ENCODE measurements around the gene ADAM10. TPM values are rescaled to one million over a fixed set of nuclear protein-coding genes. Genes with fewer than 3 reads are reported as not detected.

Gene ADAM10
- total RNA-seq, 1 donor: 98.9 TPM

DNA sequence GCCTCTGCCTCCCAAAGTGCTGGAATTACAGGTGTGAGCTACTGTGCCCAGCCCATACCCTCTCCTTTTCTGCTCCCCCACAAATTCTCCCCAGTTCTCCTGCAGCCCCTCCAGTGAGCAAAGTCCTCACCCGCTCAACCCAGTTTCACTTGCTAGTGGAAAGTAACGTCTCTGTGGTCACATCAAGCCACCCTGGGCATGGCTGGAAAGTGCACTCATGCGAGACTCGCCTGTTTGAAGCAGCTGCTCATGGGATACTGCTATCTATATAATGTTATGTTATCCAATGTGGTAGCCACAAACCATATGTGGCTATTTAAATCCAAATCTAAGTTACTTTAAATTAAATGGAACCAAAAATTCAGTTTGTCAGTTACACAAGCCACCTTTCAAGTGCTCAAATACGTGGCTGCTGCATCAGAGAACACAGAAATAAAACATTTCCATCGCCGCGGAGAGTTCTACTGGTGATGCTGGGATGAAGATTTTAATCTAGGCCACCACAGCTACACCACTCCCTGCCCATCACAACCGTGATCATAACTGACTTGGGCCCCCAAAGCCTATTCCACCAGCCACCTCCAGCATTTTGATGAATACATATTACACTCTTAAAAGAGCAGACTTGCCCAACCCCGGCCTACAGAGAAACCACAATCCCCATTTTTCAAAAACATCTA lies 198.3 kb downstream of the ADAM10 start:
- no peak overlapping the region for H3K4me3 ChIP-seq (ENCODE audit: low read depth, low read length)
- TF ChIP-seq CTCF (IDR thresholded peaks at IDR 0.05; ENCODE audit: insufficient read depth, low read length): no peak
- no peak for DNase-seq (ENCODE audit: low read depth)

- no peak for DNase-seq (ENCODE audit: low read depth)
- TF ChIP-seq CTCF (IDR thresholded peaks at IDR 0.05; ENCODE audit: insufficient read depth, low read length): no peak
- no peak overlapping the region for H3K4me3 ChIP-seq (ENCODE audit: low read depth, low read length)
These were observed 199.8 kb downstream of the ADAM10 start for GRCh38 chr15:58549785-58550074.

- DNase-seq (ENCODE audit: low read depth): peak; percentile 16
- no peak overlapping the region for H3K4me3 ChIP-seq (ENCODE audit: low read depth, low read length)
- TF ChIP-seq CTCF (IDR thresholded peaks at IDR 0.05; ENCODE audit: insufficient read depth, low read length): no peak
These were observed 200.3 kb downstream of the ADAM10 start for GRCh38 chr15:58549013-58549784.

- DNase-seq (ENCODE audit: low read depth): no peak
- no peak for TF ChIP-seq CTCF (IDR thresholded peaks at IDR 0.05; ENCODE audit: insufficient read depth, low read length)
These were observed 201.0 kb downstream of the ADAM10 start for GRCh38 chr15:58548308-58549012.

GRCh38 chr15:58547628-58548307 lies 201.7 kb downstream of the ADAM10 start:
- no peak for DNase-seq (ENCODE audit: low read depth)
- no peak for TF ChIP-seq CTCF (IDR thresholded peaks at IDR 0.05; ENCODE audit: insufficient read depth, low read length)
- no peak overlapping the region for H3K4me3 ChIP-seq (ENCODE audit: low read depth, low read length)

More at GRCh38 chr15:58548308-58549012, 201.0 kb downstream of the ADAM10 start:
- no peak overlapping the region for H3K4me3 ChIP-seq (ENCODE audit: low read depth, low read length)
